WTC11 (cell line): ENCODE results near the gene EXOSC7.

Experiments
- ESRRA ChIP-seq: sonication (generic); formaldehyde crosslinking; IDR thresholded peaks from 2 replicates; pipeline ENCODE4 v1.8.1; 2022; ENCODE audit warnings: mild to moderate bottlenecking, missing genetic modification reagents, borderline replicate concordance
- FOXK1 ChIP-seq: sonication (generic); formaldehyde crosslinking; IDR thresholded peaks from 2 replicates; pipeline ENCODE4 v1.8.0; 2022; ENCODE audit warnings: mild to moderate bottlenecking, moderate library complexity, missing genetic modification reagents
- JUN ChIP-seq: sonication (generic); formaldehyde crosslinking; IDR thresholded peaks from 2 replicates; pipeline ENCODE4 v1.8.0; 2023; ENCODE audit warnings: mild to moderate bottlenecking, missing genetic modification reagents
- NR2C2 ChIP-seq: sonication (generic); formaldehyde crosslinking; IDR thresholded peaks from 2 replicates; pipeline ENCODE4 v1.8.0; 2022; ENCODE audit warnings: mild to moderate bottlenecking, missing genetic modification reagents
- RELA ChIP-seq: sonication (generic); formaldehyde crosslinking; IDR thresholded peaks from 2 replicates; pipeline ENCODE4 v1.8.1; 2022; ENCODE audit warnings: missing genetic modification reagents, mild to moderate bottlenecking, borderline replicate concordance
- ZNF138 ChIP-seq: sonication (generic); formaldehyde crosslinking; conservative IDR thresholded peaks from 2 replicates; pipeline ENCODE4 v1.8.1; 2022; ENCODE audit warnings: mild to moderate bottlenecking, moderate library complexity, missing genetic modification reagents
- ZNF232 ChIP-seq: sonication (generic); formaldehyde crosslinking; IDR thresholded peaks from 2 replicates; pipeline ENCODE4 v1.8.0; 2022; ENCODE audit warnings: mild to moderate bottlenecking, missing genetic modification reagents
- TF ChIP-seq, protein P1 (sequence below): fragments of 200-600 bp; IDR thresholded peaks from 2 replicates; pipeline ENCODE4 v1.8.0; 2022; ENCODE audit warnings: antibody characterized with exemption
- TF ChIP-seq, protein P2 (sequence below): sonication (generic); formaldehyde crosslinking; IDR thresholded peaks from 2 replicates; pipeline ENCODE4 v1.8.0; 2023; ENCODE audit warnings: missing genetic modification reagents, mild to moderate bottlenecking, borderline replicate concordance
- TF ChIP-seq, protein P3 (sequence below): sonication (generic); formaldehyde crosslinking; IDR thresholded peaks from 2 replicates; pipeline ENCODE4 v1.8.1; 2023; ENCODE audit warnings: mild to moderate bottlenecking, missing genetic modification reagents
- TF ChIP-seq, protein P4 (sequence below): sonication (generic); formaldehyde crosslinking; IDR thresholded peaks from 2 replicates; pipeline ENCODE4 v1.8.1; 2023; ENCODE audit warnings: mild to moderate bottlenecking, moderate library complexity, missing genetic modification reagents
- TF ChIP-seq, protein P5 (sequence below): sonication (generic); formaldehyde crosslinking; IDR thresholded peaks from 2 replicates; pipeline ENCODE4 v1.8.0; 2022; ENCODE audit warnings: mild to moderate bottlenecking, missing genetic modification reagents
- TF ChIP-seq, protein P6 (sequence below): sonication (generic); formaldehyde crosslinking; IDR thresholded peaks from 2 replicates; pipeline ENCODE4 v1.8.1; 2023; ENCODE audit warnings: mild to moderate bottlenecking, missing genetic modification reagents, moderate library complexity
- TF ChIP-seq, protein P7 (sequence below): sonication (generic); formaldehyde crosslinking; conservative IDR thresholded peaks from 2 replicates; pipeline ENCODE4 v1.8.1; 2023; ENCODE audit warnings: mild to moderate bottlenecking, low read depth, missing genetic modification reagents, moderate library complexity

DNA sequence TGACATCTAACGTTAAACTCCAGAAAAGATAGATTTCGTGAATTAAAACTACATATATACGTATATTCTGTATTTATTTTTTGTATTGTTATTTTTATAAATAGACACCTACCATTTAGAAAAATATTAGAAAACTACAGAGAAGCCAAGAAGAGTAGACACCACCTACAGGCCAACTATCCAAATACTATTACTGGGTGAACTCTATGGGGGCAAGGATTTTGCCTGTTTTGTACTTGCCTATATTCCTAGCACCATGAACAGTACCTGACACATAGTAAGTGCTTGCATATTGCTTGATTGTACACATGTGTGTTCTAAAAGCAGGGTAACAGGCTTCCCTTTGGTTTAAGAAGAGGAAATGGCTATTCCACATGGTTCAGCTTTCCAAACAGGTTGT lies 25.7 kb downstream of the EXOSC7 start:
- TF ChIP-seq, protein P1, sequence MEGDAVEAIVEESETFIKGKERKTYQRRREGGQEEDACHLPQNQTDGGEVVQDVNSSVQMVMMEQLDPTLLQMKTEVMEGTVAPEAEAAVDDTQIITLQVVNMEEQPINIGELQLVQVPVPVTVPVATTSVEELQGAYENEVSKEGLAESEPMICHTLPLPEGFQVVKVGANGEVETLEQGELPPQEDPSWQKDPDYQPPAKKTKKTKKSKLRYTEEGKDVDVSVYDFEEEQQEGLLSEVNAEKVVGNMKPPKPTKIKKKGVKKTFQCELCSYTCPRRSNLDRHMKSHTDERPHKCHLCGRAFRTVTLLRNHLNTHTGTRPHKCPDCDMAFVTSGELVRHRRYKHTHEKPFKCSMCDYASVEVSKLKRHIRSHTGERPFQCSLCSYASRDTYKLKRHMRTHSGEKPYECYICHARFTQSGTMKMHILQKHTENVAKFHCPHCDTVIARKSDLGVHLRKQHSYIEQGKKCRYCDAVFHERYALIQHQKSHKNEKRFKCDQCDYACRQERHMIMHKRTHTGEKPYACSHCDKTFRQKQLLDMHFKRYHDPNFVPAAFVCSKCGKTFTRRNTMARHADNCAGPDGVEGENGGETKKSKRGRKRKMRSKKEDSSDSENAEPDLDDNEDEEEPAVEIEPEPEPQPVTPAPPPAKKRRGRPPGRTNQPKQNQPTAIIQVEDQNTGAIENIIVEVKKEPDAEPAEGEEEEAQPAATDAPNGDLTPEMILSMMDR = no peak
- TF ChIP-seq, protein P2, sequence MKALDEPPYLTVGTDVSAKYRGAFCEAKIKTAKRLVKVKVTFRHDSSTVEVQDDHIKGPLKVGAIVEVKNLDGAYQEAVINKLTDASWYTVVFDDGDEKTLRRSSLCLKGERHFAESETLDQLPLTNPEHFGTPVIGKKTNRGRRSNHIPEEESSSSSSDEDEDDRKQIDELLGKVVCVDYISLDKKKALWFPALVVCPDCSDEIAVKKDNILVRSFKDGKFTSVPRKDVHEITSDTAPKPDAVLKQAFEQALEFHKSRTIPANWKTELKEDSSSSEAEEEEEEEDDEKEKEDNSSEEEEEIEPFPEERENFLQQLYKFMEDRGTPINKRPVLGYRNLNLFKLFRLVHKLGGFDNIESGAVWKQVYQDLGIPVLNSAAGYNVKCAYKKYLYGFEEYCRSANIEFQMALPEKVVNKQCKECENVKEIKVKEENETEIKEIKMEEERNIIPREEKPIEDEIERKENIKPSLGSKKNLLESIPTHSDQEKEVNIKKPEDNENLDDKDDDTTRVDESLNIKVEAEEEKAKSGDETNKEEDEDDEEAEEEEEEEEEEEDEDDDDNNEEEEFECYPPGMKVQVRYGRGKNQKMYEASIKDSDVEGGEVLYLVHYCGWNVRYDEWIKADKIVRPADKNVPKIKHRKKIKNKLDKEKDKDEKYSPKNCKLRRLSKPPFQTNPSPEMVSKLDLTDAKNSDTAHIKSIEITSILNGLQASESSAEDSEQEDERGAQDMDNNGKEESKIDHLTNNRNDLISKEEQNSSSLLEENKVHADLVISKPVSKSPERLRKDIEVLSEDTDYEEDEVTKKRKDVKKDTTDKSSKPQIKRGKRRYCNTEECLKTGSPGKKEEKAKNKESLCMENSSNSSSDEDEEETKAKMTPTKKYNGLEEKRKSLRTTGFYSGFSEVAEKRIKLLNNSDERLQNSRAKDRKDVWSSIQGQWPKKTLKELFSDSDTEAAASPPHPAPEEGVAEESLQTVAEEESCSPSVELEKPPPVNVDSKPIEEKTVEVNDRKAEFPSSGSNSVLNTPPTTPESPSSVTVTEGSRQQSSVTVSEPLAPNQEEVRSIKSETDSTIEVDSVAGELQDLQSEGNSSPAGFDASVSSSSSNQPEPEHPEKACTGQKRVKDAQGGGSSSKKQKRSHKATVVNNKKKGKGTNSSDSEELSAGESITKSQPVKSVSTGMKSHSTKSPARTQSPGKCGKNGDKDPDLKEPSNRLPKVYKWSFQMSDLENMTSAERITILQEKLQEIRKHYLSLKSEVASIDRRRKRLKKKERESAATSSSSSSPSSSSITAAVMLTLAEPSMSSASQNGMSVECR (CRISPR knock-in tag) = no peak
- TF ChIP-seq, protein P3, sequence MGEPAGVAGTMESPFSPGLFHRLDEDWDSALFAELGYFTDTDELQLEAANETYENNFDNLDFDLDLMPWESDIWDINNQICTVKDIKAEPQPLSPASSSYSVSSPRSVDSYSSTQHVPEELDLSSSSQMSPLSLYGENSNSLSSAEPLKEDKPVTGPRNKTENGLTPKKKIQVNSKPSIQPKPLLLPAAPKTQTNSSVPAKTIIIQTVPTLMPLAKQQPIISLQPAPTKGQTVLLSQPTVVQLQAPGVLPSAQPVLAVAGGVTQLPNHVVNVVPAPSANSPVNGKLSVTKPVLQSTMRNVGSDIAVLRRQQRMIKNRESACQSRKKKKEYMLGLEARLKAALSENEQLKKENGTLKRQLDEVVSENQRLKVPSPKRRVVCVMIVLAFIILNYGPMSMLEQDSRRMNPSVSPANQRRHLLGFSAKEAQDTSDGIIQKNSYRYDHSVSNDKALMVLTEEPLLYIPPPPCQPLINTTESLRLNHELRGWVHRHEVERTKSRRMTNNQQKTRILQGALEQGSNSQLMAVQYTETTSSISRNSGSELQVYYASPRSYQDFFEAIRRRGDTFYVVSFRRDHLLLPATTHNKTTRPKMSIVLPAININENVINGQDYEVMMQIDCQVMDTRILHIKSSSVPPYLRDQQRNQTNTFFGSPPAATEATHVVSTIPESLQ (CRISPR knock-in tag) = no peak
- no peak for TF ChIP-seq ZNF232 (CRISPR knock-in tag)
- TF ChIP-seq, protein P4, sequence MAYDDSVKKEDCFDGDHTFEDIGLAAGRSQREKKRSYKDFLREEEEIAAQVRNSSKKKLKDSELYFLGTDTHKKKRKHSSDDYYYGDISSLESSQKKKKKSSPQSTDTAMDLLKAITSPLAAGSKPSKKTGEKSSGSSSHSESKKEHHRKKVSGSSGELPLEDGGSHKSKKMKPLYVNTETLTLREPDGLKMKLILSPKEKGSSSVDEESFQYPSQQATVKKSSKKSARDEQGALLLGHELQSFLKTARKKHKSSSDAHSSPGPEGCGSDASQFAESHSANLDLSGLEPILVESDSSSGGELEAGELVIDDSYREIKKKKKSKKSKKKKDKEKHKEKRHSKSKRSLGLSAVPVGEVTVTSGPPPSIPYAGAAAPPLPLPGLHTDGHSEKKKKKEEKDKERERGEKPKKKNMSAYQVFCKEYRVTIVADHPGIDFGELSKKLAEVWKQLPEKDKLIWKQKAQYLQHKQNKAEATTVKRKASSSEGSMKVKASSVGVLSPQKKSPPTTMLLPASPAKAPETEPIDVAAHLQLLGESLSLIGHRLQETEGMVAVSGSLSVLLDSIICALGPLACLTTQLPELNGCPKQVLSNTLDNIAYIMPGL (CRISPR knock-in tag) = no peak
- no peak for TF ChIP-seq ESRRA
- TF ChIP-seq, protein P5, sequence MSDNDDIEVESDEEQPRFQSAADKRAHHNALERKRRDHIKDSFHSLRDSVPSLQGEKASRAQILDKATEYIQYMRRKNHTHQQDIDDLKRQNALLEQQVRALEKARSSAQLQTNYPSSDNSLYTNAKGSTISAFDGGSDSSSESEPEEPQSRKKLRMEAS (CRISPR knock-in tag) = no peak
- no peak for TF ChIP-seq ZNF138 (CRISPR knock-in tag)
- no peak for TF ChIP-seq JUN (CRISPR knock-in tag)
- TF ChIP-seq, protein P6, sequence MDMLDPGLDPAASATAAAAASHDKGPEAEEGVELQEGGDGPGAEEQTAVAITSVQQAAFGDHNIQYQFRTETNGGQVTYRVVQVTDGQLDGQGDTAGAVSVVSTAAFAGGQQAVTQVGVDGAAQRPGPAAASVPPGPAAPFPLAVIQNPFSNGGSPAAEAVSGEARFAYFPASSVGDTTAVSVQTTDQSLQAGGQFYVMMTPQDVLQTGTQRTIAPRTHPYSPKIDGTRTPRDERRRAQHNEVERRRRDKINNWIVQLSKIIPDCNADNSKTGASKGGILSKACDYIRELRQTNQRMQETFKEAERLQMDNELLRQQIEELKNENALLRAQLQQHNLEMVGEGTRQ (CRISPR knock-in tag) = no peak
- TF ChIP-seq FOXK1 (CRISPR knock-in tag) = no peak
- no peak for TF ChIP-seq NR2C2 (CRISPR knock-in tag)
- TF ChIP-seq, protein P7, sequence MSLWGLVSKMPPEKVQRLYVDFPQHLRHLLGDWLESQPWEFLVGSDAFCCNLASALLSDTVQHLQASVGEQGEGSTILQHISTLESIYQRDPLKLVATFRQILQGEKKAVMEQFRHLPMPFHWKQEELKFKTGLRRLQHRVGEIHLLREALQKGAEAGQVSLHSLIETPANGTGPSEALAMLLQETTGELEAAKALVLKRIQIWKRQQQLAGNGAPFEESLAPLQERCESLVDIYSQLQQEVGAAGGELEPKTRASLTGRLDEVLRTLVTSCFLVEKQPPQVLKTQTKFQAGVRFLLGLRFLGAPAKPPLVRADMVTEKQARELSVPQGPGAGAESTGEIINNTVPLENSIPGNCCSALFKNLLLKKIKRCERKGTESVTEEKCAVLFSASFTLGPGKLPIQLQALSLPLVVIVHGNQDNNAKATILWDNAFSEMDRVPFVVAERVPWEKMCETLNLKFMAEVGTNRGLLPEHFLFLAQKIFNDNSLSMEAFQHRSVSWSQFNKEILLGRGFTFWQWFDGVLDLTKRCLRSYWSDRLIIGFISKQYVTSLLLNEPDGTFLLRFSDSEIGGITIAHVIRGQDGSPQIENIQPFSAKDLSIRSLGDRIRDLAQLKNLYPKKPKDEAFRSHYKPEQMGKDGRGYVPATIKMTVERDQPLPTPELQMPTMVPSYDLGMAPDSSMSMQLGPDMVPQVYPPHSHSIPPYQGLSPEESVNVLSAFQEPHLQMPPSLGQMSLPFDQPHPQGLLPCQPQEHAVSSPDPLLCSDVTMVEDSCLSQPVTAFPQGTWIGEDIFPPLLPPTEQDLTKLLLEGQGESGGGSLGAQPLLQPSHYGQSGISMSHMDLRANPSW (CRISPR knock-in tag) = no peak
- no peak for TF ChIP-seq RELA (CRISPR knock-in tag)
